ENCODE data around the gene ATP13A4.

GRCh38 chr3:193400304-193400703, 154.4 kb downstream of the ATP13A4 start:
- TF ChIP-seq, protein P1, sequence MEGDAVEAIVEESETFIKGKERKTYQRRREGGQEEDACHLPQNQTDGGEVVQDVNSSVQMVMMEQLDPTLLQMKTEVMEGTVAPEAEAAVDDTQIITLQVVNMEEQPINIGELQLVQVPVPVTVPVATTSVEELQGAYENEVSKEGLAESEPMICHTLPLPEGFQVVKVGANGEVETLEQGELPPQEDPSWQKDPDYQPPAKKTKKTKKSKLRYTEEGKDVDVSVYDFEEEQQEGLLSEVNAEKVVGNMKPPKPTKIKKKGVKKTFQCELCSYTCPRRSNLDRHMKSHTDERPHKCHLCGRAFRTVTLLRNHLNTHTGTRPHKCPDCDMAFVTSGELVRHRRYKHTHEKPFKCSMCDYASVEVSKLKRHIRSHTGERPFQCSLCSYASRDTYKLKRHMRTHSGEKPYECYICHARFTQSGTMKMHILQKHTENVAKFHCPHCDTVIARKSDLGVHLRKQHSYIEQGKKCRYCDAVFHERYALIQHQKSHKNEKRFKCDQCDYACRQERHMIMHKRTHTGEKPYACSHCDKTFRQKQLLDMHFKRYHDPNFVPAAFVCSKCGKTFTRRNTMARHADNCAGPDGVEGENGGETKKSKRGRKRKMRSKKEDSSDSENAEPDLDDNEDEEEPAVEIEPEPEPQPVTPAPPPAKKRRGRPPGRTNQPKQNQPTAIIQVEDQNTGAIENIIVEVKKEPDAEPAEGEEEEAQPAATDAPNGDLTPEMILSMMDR (IDR thresholded peaks at IDR 0.05 in 4 of 5, conservative IDR thresholded peaks at IDR 0.05 in 1 of 5) = no peak
- TF ChIP-seq POLR2A (IDR thresholded peaks at IDR 0.05) = no peak

Measured in gastrocnemius medialis (tissue), 4 donors.